Measurements from ENCODE around the gene PTPRN2.

Gene PTPRN2

DNA sequence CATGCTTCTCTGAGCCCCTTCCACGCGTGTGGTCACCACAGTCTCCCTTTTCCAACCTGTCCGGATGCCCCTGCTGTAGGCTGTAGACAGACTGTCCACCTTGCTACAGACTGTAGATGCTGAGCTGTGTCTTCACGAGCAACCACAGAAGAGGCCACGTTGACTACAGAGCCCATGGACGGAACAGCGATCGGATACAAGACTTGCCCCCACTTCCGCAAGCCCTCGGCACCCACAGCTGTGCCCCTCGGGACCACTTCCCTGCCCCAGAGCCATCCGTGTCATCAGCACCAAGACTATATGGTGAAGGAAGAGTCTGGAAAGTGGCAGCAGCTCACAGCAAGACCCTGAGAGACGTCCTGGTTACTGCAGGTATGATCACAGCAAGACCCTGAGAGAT, 759.4 kb downstream of the PTPRN2 start:
- Mint-ChIP-seq H3K27ac (no peak overlapping the region), H3K9me3 (no peaks in the 10 kb centered on the region), H3K27me3 (no peaks in the 10 kb centered on the region), H3K4me1 (ENCODE audit: low read depth) (peaks cover 20% of the 10 kb centered on the region), H3K4me3 (no peak overlapping the region), H3K36me3 (ENCODE audit: low read depth) (no peaks in the 10 kb centered on the region)

- Mint-ChIP-seq H3K36me3 (ENCODE audit: low read depth) (no peaks in the 10 kb centered on the region), H3K9me3 (no peaks in the 10 kb centered on the region), H3K4me3 (no peak overlapping the region), H3K27ac (no peak overlapping the region), H3K27me3 (no peaks in the 10 kb centered on the region), H3K4me1 (ENCODE audit: low read depth) (peaks cover 20% of the 10 kb centered on the region)
Measured at GRCh38 chr7:157827863-157828160, 759.8 kb downstream of the PTPRN2 start.

DNA sequence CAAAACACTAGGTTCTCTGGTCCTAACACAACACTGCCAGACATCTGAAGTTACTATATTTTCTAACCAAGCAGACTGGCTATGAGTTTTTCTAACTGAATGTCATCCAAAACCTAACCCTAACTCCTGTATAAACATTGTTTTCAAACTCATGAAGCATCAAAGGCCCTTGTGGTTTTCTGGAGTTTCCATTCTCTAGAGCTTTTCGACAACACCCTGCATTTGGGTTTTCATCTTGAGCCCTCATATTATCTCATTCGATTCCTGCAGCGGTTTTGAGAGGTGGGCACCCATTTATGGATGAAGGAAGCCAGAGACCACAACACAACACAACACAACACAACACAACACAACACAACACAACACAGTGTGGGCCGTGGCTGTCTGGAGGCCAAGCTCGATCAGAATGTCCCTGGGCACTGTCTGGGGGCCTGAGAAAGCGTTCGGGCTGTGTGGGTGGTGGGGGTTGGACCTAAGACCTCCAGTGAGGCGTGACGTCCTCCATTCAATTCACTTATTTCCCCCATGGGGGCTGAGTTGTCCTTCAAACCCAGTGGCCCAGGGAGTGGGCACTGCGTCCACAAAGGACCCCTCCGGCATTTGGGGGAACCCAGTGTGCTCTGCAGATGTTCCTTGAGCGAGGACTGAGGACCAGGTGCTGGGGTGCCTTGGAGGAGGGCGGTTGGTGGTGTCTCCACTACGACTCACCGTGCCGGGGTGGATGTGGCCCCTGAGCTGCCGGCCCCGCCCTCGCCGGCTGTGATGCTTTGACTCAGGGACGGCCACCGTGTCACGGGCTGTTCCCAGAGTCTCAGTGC, 760.4 kb downstream of the PTPRN2 start:
- Mint-ChIP-seq H3K27me3 (no peaks in the 10 kb centered on the region), H3K9me3 (no peaks in the 10 kb centered on the region), H3K27ac (no peak overlapping the region), H3K4me3 (no peak overlapping the region), H3K4me1 (ENCODE audit: low read depth) (peaks cover 20% of the 10 kb centered on the region), H3K36me3 (ENCODE audit: low read depth) (no peaks in the 10 kb centered on the region)

GRCh38 chr7:157826566-157826965, 761.1 kb downstream of the PTPRN2 start:
- H3K9me3 Mint-ChIP-seq, result no peaks in the 10 kb centered on the region
- H3K4me3 Mint-ChIP-seq, result no peak overlapping the region
- H3K27ac Mint-ChIP-seq, result no peak overlapping the region
- H3K36me3 Mint-ChIP-seq (ENCODE audit: low read depth), result no peaks in the 10 kb centered on the region
- peaks cover 20% of the 10 kb centered on the region for H3K4me1 Mint-ChIP-seq (ENCODE audit: low read depth)
- H3K27me3 Mint-ChIP-seq, result no peaks in the 10 kb centered on the region

DNA sequence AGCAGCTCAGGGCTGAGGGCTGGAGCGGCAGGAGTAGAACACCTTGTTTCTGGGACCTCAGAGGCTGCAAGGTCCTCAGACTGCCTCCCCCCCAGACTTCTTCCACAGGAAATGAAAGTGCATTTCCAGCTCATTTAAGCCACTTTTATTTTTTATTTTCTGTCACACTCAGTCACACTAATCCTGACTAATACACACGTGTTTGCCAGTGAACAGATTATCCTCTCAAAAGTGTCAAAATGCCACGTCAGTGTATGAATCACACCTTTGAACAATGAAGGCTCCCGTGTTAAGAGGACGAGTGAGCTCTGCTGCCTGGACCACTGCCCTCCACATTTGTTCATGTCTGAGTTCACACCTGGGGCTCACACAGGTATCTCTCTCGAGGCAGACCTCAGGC, 762.3 kb downstream of the PTPRN2 start:
- H3K36me3 Mint-ChIP-seq (ENCODE audit: low read depth), result no peaks in the 10 kb centered on the region
- H3K9me3 Mint-ChIP-seq, result no peaks in the 10 kb centered on the region
- peaks cover 20% of the 10 kb centered on the region for H3K4me1 Mint-ChIP-seq (ENCODE audit: low read depth)
- no peaks in the 10 kb centered on the region for H3K27me3 Mint-ChIP-seq
- no peak overlapping the region for H3K4me3 Mint-ChIP-seq
- H3K27ac Mint-ChIP-seq, result no peak overlapping the region

- Mint-ChIP-seq H3K36me3 (ENCODE audit: low read depth) (no peaks in the 10 kb centered on the region), H3K4me3 (no peak overlapping the region), H3K27ac (no peak overlapping the region), H3K4me1 (ENCODE audit: low read depth) (peaks cover 20% of the 10 kb centered on the region), H3K9me3 (no peaks in the 10 kb centered on the region), H3K27me3 (no peaks in the 10 kb centered on the region)
Measured at GRCh38 chr7:157824819-157825121, 762.9 kb downstream of the PTPRN2 start.

DNA sequence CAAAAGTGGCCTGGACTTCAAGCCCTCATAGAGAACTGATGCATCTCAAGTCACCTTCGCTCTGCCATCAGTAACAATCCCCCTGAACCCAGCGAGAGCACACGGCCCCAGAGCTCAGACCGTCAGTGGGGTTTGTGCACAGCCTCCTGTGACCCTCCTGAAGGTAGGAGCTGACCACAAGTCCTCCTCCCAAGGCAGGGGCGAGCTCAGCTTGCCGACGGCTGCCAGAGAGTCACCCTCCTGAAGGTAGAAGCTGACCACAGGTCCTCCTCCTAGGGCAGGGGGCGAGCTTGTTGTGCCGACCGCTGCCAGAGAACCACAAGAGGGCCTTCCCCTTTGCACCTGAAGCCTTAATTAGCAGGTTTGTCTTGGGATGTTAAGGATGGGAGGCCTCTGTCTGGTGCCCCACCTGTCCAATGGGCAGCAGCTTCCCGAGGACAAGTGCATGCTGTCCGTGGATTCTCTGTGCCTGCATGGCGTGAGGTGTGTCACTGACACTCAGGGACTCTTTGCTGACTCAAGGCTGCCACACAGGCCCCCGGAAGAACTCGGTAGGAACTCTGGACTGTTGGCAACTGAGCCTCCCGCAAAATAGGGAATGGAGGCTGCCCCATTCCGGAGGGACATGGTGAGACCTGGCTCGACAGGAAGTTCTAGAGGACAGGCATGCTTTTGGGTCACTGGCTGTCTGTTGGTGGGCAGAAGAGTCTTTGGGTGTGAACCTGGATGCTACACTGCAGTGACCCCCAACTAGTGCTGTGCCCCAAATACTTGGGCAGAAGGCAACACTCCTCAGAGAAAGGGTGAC, 763.4 kb downstream of the PTPRN2 start:
- Mint-ChIP-seq H3K4me1 (ENCODE audit: low read depth) (peaks cover 20% of the 10 kb centered on the region), H3K4me3 (no peak overlapping the region), H3K27me3 (no peaks in the 10 kb centered on the region), H3K36me3 (ENCODE audit: low read depth) (no peaks in the 10 kb centered on the region), H3K9me3 (no peaks in the 10 kb centered on the region), H3K27ac (no peak overlapping the region)

GRCh38 chr7:157822688-157823031, 765.0 kb downstream of the PTPRN2 start:
- peaks cover 20% of the 10 kb centered on the region for H3K4me1 Mint-ChIP-seq (ENCODE audit: low read depth)
- H3K36me3 Mint-ChIP-seq (ENCODE audit: low read depth), result no peaks in the 10 kb centered on the region

DNA sequence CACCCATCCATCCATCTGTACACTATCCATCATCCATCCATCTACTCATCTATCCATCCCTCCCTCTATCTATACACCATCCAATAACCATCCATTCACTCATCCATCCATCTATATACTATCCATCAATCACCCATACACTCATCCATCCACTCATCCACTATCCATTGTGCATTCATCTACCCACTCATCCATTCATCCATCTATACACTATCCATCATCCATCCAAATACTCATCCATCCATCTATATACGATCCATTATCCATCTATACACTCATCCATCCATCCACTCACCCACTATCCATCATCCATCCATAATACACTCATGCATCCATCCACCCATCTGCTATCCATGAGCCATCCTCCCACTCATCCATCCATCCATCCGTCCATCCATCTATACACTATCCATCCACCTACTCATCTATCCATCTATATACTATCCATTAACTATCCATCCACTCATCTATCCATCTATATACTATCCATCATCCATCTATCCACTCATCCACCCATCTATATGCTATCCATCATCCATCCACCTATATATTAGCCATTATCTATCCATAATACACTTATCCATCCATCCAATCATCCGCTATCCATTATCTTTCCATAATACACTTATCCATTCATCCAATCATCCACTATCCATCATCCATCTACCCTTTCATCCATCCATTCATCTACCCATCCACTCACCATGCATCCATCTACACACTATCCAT, 765.5 kb downstream of the PTPRN2 start:
- peaks cover 14% of the 10 kb centered on the region for H3K4me1 Mint-ChIP-seq (ENCODE audit: low read depth)

More at GRCh38 chr7:157822688-157823031, 765.0 kb downstream of the PTPRN2 start:
- Mint-ChIP-seq H3K27ac (no peak overlapping the region), H3K4me3 (no peak overlapping the region), H3K27me3 (no peaks in the 10 kb centered on the region), H3K9me3 (no peaks in the 10 kb centered on the region)

DNA sequence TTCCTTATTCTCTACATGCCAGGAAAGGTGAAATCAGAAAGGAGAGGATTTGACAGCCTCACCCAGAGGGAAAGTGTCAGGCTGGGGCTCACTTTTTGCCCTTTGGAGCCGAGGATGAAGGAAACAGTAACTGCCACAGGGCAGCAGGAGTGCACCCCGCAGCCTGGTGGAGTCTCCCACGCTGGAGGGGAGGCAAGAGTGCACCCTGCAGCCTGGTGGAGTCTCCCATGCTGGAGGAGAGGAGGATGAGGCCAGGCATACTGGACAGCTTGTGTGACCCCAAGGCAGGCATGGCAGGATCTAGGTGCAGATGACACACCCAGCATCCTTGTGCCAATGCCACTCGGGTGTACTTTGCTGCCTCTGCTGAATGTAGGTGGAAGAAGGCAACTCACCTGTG, 766.8 kb downstream of the PTPRN2 start:
- Mint-ChIP-seq H3K27me3 (no peaks in the 10 kb centered on the region), H3K27ac (no peak overlapping the region), H3K36me3 (ENCODE audit: low read depth) (no peaks in the 10 kb centered on the region), H3K4me3 (no peak overlapping the region), H3K4me1 (ENCODE audit: low read depth) (peaks cover 9% of the 10 kb centered on the region), H3K9me3 (no peaks in the 10 kb centered on the region)

More for the DNA sequence above, 765.5 kb downstream of the PTPRN2 start:
- H3K27ac Mint-ChIP-seq, result no peak overlapping the region
- no peaks in the 10 kb centered on the region for H3K36me3 Mint-ChIP-seq (ENCODE audit: low read depth)
- no peaks in the 10 kb centered on the region for H3K27me3 Mint-ChIP-seq
- H3K4me3 Mint-ChIP-seq, result no peak overlapping the region
- H3K9me3 Mint-ChIP-seq, result no peaks in the 10 kb centered on the region

DNA sequence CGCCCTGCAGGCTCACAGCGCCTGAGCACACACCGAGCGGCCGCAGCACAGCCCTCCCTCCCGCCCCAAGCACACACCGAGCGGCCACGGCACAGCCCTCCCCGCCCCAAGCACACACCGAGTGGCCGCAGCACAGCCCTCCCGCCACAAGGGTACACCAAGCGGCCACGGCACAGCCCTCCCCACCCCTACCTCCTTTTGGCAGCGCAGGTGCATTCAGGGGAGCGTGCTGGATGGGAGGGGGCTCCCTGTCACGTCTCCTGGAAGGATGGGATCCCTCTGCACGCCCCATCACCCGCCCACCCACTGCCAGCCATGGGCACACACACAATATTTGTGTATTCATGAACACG, 768.2 kb downstream of the PTPRN2 start:
- H3K4me1 Mint-ChIP-seq (ENCODE audit: low read depth), result no peaks in the 10 kb centered on the region
- no peaks in the 10 kb centered on the region for H3K27me3 Mint-ChIP-seq
- no peaks in the 10 kb centered on the region for H3K36me3 Mint-ChIP-seq (ENCODE audit: low read depth)
- H3K27ac Mint-ChIP-seq, result no peak overlapping the region
- H3K9me3 Mint-ChIP-seq, result no peaks in the 10 kb centered on the region
- H3K4me3 Mint-ChIP-seq, result no peak overlapping the region

DNA sequence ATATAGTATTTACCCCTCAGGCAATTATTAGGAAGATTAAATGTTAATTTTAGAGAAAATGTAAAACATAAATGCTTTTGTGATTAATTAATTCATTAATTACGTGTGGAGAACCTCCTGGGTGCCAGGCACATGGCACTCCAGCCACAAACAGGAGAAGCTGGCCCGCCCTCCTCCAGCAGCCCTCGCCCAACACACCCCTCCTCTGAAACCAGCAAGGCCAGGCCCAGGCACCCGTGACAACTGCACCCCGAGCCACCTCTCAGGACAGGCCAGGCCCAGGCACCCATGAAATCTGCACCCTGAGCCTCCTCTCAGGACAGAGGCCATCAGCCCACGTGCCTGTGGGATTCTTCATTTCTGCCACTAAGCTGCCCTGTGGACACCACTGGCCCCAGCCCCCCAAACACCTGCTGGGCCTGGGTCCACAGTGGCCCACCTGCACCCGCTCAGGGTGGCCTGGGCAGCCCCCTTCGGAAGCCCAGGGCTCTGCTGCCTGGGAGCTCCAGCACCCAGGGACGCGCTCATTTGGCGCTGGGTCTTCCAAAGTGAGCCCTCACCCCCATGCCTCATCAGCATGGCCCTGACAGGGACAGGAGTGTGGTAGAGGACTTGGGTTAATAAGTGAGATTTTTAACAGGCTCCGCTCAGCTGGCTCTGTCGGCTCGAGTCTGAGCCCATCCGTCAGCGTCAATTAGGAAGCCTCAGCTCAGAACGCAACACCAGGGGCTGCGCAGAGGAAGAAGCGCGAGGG, 768.7 kb downstream of the PTPRN2 start:
- no peaks in the 10 kb centered on the region for H3K27me3 Mint-ChIP-seq
- no peaks in the 10 kb centered on the region for H3K36me3 Mint-ChIP-seq (ENCODE audit: low read depth)
- no peak overlapping the region for H3K27ac Mint-ChIP-seq
- H3K4me3 Mint-ChIP-seq, result no peak overlapping the region
- no peaks in the 10 kb centered on the region for H3K4me1 Mint-ChIP-seq (ENCODE audit: low read depth)
- H3K9me3 Mint-ChIP-seq, result no peaks in the 10 kb centered on the region

DNA sequence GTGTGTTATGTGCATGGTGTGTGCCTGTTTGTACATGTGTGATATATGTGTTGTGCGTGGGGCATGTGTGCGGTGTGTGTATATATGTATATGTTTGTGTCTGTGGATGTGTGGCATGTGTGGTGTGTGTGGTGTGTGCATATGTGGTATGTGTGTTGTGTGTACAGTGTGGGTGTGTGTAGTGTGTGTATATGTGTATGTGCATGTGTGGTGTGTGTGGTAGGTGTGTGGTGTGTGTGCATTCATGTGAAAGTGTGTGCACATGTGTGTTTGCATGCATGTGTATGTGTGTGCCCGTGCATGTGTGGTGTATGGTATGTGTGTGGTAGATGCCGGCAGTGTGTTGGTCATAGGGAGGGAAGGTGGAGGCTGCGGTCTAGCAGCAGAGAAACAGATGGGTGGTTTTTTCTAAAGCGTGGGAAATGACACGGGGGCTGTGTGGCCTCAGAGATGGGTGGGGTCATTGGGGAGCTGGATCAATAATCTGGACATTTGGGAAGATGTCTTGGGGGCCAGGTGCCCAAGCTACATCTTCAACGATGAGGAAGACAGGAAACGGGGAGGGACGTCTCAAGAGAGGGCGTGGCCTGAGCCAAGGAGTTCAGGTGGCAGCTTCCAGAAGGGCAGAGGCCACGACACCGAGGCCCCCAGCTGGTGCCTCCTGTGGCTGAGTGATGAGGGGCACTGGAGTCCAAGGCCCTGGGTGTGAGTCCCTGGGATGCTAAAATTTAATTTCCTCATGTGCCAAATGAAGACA, 769.5 kb downstream of the PTPRN2 start:
- Mint-ChIP-seq H3K36me3 (ENCODE audit: low read depth) (no peaks in the 10 kb centered on the region), H3K4me3 (no peak overlapping the region), H3K4me1 (ENCODE audit: low read depth) (no peaks in the 10 kb centered on the region), H3K27ac (no peak overlapping the region), H3K27me3 (no peaks in the 10 kb centered on the region), H3K9me3 (no peaks in the 10 kb centered on the region)

DNA sequence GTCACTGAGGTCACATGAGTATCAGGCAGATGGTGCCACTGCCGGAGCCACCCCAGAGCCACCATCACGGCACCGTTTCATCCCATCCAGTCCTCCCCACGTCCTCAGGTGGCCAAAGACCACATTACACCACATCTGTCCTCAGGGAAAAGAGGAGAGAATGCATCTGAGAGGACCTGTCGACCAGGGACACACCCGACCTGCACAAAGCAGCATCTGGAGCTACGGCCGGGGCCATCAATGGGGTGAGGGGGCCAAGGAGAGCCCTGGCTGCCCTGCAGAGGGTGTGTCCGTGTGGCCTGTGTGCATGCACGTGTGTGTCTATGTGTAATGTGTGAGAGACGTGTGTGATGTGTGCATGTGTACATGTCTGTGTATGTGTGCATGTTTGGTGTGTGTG, 770.2 kb downstream of the PTPRN2 start:
- Mint-ChIP-seq H3K4me3 (no peak overlapping the region), H3K27me3 (no peaks in the 10 kb centered on the region), H3K4me1 (ENCODE audit: low read depth) (no peaks in the 10 kb centered on the region), H3K36me3 (ENCODE audit: low read depth) (no peaks in the 10 kb centered on the region), H3K9me3 (no peaks in the 10 kb centered on the region), H3K27ac (no peak overlapping the region)
